ENCODE measurements around the gene ZNF664. TPM values are rescaled to one million over a fixed set of nuclear protein-coding genes. Genes with fewer than 3 reads are reported as not detected.

ZNF664 gene
- total RNA-seq, 1 experiment from 2014 or later, result 124 TPM

DNA sequence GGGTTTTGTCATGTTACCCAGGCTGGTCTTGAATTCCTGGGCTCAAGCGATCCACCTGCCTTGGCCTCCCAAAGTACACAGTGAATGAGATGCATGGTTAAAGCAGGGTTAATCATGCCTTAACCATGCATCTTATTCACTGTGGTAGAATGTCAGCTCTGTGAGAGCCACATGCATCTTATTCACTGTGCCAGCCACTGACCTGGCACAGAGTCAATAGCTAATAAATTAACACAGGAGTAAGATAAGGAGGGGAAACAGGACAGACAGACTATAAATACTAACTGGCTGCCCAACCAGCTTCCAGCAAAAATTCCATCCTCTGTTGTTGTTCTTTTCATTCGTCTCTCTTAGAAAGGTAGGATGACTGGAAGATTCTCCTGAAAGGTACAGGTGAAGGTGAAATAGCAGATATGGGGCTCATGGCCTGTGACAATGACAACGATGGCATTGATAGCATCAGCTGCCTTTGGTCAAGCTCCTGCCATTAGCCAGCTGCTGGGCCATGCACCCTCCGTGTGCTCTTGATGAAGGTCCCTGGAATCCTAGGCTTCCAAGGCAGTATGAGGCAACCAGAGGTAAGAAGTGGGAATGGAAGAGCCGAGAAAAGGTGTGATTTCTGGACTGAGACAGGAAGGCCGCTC, 76.6 kb downstream of the ZNF664 start:
- intact Hi-C loops (cut with micrococcal nuclease), result loop anchor here (5.0 kb wide), 1 partner anchor 273 kb away; no protein-coding TSS in a partner anchor
- CTCF ChIA-PET, result no interaction called here
- ATAC-seq, result no peak
- POLR2A ChIA-PET, result no interaction called here
- no peak overlapping the region for H3K27ac ChIP-seq (ENCODE audit: low read depth, low read length)
- TF ChIP-seq CBX3 (IDR thresholded peaks at IDR 0.05; ENCODE audit: low read depth), result no peak
- no peak for TF ChIP-seq CEBPB (IDR thresholded peaks at IDR 0.05; ENCODE audit: low read depth)
- no peak for TF ChIP-seq ZFX (IDR thresholded peaks at IDR 0.05)
- TF ChIP-seq FOSL1 (IDR thresholded peaks at IDR 0.05; ENCODE audit: low read depth), result no peak
- TF ChIP-seq, protein P1, sequence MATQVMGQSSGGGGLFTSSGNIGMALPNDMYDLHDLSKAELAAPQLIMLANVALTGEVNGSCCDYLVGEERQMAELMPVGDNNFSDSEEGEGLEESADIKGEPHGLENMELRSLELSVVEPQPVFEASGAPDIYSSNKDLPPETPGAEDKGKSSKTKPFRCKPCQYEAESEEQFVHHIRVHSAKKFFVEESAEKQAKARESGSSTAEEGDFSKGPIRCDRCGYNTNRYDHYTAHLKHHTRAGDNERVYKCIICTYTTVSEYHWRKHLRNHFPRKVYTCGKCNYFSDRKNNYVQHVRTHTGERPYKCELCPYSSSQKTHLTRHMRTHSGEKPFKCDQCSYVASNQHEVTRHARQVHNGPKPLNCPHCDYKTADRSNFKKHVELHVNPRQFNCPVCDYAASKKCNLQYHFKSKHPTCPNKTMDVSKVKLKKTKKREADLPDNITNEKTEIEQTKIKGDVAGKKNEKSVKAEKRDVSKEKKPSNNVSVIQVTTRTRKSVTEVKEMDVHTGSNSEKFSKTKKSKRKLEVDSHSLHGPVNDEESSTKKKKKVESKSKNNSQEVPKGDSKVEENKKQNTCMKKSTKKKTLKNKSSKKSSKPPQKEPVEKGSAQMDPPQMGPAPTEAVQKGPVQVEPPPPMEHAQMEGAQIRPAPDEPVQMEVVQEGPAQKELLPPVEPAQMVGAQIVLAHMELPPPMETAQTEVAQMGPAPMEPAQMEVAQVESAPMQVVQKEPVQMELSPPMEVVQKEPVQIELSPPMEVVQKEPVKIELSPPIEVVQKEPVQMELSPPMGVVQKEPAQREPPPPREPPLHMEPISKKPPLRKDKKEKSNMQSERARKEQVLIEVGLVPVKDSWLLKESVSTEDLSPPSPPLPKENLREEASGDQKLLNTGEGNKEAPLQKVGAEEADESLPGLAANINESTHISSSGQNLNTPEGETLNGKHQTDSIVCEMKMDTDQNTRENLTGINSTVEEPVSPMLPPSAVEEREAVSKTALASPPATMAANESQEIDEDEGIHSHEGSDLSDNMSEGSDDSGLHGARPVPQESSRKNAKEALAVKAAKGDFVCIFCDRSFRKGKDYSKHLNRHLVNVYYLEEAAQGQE (IDR thresholded peaks at IDR 0.05; ENCODE audit: low read depth), result no peak
- H3K9ac ChIP-seq (ENCODE audit: low read length), result no peak overlapping the region
- H3K4me3 ChIP-seq (replicated peaks in 1 of 2; ENCODE audit: low read depth in 1 of 2, low read length in 2 of 2), result no peak overlapping the region
- RAD21 ChIA-PET (ENCODE audit: low non-redundant PET in 1 of 2, low total read pairs in 2 of 2, uncharacterized antibody in 2 of 2, unreplicated experiment in 2 of 2), result interaction anchor here in 1 of 2 experiments (0.6 kb wide), 1 partner anchor 245 kb away, joined by 3 read pairs; no protein-coding TSS in a partner anchor
- H3K27me3 ChIP-seq (ENCODE audit: insufficient read depth, low read length), result no peaks in the 10 kb centered on the region
- no peaks in the 10 kb centered on the region for H3K4me1 ChIP-seq (ENCODE audit: control insufficient read depth in 1 of 2, insufficient read depth in 2 of 2, low read length in 2 of 2)
- peaks cover 0 to 22% of the 10 kb centered on the region in 2 experiments; a peak in 1 of 4 replicates for H3K9me3 ChIP-seq (ENCODE audit: control insufficient read depth in 1 of 2, insufficient read depth in 1 of 2, low read depth in 1 of 2, low read length in 2 of 2)
- H3K36me3 ChIP-seq (ENCODE audit: control insufficient read depth in 1 of 2, insufficient read depth in 2 of 2, low read length in 2 of 2), result no peaks in the 10 kb centered on the region
- no peaks in the 10 kb centered on the region for H4K20me1 ChIP-seq (ENCODE audit: insufficient read depth)
- DNase-seq (ENCODE audit: low read depth, low spot score), result no peak
- H3K9me2 ChIP-seq (ENCODE audit: insufficient read depth), result no peaks in the 10 kb centered on the region
- no peak overlapping the region for H3K4me2 ChIP-seq (ENCODE audit: low read length)
- no peaks in the 10 kb centered on the region for H3K79me2 ChIP-seq (ENCODE audit: insufficient read depth, low read length)
- no TSS peak for BruUV-seq (replicated peaks)
- no peak overlapping the region for H2AFZ ChIP-seq (ENCODE audit: low read depth, low read length, poor library complexity, severe bottlenecking)

DNA sequence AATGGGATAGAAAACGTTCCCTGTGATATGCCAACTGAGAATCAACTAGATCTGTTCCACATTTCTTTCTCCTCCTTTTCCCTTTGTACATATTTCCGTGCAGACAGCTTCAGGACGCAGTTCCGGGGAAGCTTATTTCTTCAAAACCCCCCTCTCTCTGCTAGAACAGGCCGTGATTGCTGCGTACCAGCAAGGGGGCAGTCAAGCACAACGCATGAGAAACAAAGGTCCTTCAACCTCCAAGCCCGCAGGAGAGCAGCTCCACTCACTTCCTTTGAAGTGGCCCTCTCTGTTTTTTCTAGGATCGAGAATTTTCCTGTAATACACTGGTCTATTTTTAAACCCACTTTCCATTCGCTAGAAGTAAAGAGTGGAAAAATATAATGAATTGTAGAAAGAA, 80.8 kb downstream of the ZNF664 start:
- Histone ChIP-seq H3K79me2 (ENCODE audit: insufficient read depth, low read length) (no peaks in the 10 kb centered on the region), H2AFZ (ENCODE audit: low read depth, low read length, poor library complexity, severe bottlenecking) (no peak overlapping the region), H3K9me3 (ENCODE audit: control insufficient read depth in 1 of 2, insufficient read depth in 1 of 2, low read depth in 1 of 2, low read length in 2 of 2) (no peaks in the 10 kb centered on the region), H3K27ac (ENCODE audit: low read depth, low read length) (no peak overlapping the region), H3K4me1 (ENCODE audit: control insufficient read depth in 1 of 2, insufficient read depth in 2 of 2, low read length in 2 of 2) (no peaks in the 10 kb centered on the region), H4K20me1 (ENCODE audit: insufficient read depth) (no peaks in the 10 kb centered on the region), H3K27me3 (ENCODE audit: insufficient read depth, low read length) (no peaks in the 10 kb centered on the region), H3K4me3 (replicated peaks in 1 of 2; ENCODE audit: low read depth in 1 of 2, low read length in 2 of 2) (no peak overlapping the region), H3K4me2 (ENCODE audit: low read length) (no peak overlapping the region), H3K9me2 (ENCODE audit: insufficient read depth) (no peaks in the 10 kb centered on the region), H3K9ac (ENCODE audit: low read length) (no peak overlapping the region), H3K36me3 (ENCODE audit: control insufficient read depth in 1 of 2, insufficient read depth in 2 of 2, low read length in 2 of 2) (no peaks in the 10 kb centered on the region)
- CTCF ChIA-PET, result interaction anchor here (0.9 to 1.2 kb wide), 5 partner anchors 8 to 718 kb away, joined by 3 to 6 read pairs (median 3); no protein-coding TSS in a partner anchor
- intact Hi-C loops (cut with micrococcal nuclease), result loop anchor here (5.0 kb wide), 1 partner anchor 268 kb away; no protein-coding TSS in a partner anchor
- ATAC-seq (peak; percentile 67), DNase-seq (ENCODE audit: low read depth, low spot score) (peak; percentile 12)
- TF ChIP-seq SIN3A (IDR thresholded peaks at IDR 0.05; ENCODE audit: low read depth) (no peak), RAD21 (IDR thresholded peaks at IDR 0.05; ENCODE audit: low read depth) (peak; percentile 79)
- TF ChIP-seq, protein P2, sequence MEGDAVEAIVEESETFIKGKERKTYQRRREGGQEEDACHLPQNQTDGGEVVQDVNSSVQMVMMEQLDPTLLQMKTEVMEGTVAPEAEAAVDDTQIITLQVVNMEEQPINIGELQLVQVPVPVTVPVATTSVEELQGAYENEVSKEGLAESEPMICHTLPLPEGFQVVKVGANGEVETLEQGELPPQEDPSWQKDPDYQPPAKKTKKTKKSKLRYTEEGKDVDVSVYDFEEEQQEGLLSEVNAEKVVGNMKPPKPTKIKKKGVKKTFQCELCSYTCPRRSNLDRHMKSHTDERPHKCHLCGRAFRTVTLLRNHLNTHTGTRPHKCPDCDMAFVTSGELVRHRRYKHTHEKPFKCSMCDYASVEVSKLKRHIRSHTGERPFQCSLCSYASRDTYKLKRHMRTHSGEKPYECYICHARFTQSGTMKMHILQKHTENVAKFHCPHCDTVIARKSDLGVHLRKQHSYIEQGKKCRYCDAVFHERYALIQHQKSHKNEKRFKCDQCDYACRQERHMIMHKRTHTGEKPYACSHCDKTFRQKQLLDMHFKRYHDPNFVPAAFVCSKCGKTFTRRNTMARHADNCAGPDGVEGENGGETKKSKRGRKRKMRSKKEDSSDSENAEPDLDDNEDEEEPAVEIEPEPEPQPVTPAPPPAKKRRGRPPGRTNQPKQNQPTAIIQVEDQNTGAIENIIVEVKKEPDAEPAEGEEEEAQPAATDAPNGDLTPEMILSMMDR (IDR thresholded peaks at IDR 0.05 in 2 of 3, conservative IDR thresholded peaks at IDR 0.05 in 1 of 3; ENCODE audit: borderline replicate concordance in 1 of 3, insufficient read depth in 1 of 3, low read depth in 2 of 3, low read length in 2 of 3), result peak; percentile 49 to 60 (median 49)
- BruUV-seq (replicated peaks), result no TSS peak
- RAD21 ChIA-PET (ENCODE audit: low non-redundant PET in 1 of 2, low total read pairs in 2 of 2, uncharacterized antibody in 2 of 2, unreplicated experiment in 2 of 2), result interaction anchor here in 1 of 2 experiments (0.6 to 1.5 kb wide), 2 partner anchors 18 to 22 kb away, joined by 3 read pairs; no protein-coding TSS in a partner anchor
- POLR2A ChIA-PET, result no interaction called here

Data from HCT116 (cell line).